SJSA1 (cell line): ENCODE measurements around the gene PMVK. TPM values are rescaled to one million over a fixed set of nuclear protein-coding genes. Genes with fewer than 3 reads are reported as not detected.

Source experiments
- DNase-seq, 2 experiments: peaks; one replicate each; pipeline ENCODE4 v3.0.0-alpha.2; 2015 to 2020; ENCODE audit warnings: low spot score in 2 of 2, low read depth in 1 of 2
- H3K27ac ChIP-seq: fragments of 250-450 bp; sonication (Bioruptor Pico); 2 replicates; pipeline ENCODE4 v1.5.1; 2020; ENCODE audit warnings: mild to moderate bottlenecking, moderate library complexity
- H3K27me3 ChIP-seq: fragments of 250-450 bp; sonication (Bioruptor Pico); replicated peaks from 2 replicates; pipeline ENCODE4 v1.5.1; 2020; ENCODE audit warnings: mild to moderate bottlenecking, moderate library complexity
- H3K36me3 ChIP-seq: fragments of 250-450 bp; sonication (Bioruptor Pico); 2 replicates; pipeline ENCODE4 v1.5.1; 2020; ENCODE audit warnings: mild to moderate bottlenecking
- H3K4me1 ChIP-seq: fragments of 250-450 bp; sonication (Bioruptor Pico); replicated peaks from 2 replicates; pipeline ENCODE4 v1.6.1; 2021; ENCODE audit warnings: mild to moderate bottlenecking
- H3K4me3 ChIP-seq: fragments of 250-450 bp; sonication (Bioruptor Pico); 2 replicates; pipeline ENCODE4 v1.5.1; 2020; ENCODE audit warnings: mild to moderate bottlenecking
- H3K9me3 ChIP-seq: fragments of 250-450 bp; sonication (Bioruptor Pico); replicated peaks from 2 replicates; pipeline ENCODE4 v1.5.1; 2020; ENCODE audit warnings: mild to moderate bottlenecking
- total RNA-seq: library from RNA; depleted of rRNA; stranded (reverse); fragments of >200 nt; shearing (Covaris generic); gene quantifications from 2 replicates; pipeline ENCODE4 v1.2.3, GENCODE V29; 2014

The PMVK gene
- total RNA-seq, 1 experiment from 2014 or later: 4.7 TPM

- H3K9me3 ChIP-seq: peaks cover 6% of the 10 kb centered on the region
- H3K4me3 ChIP-seq: peak overlapping the region; percentile 97
- H3K4me1 ChIP-seq: peaks cover 29% of the 10 kb centered on the region
- H3K36me3 ChIP-seq: peaks cover 66% of the 10 kb centered on the region
- H3K27me3 ChIP-seq: no peaks in the 10 kb centered on the region
- no peak for DNase-seq
- H3K27ac ChIP-seq: no peak overlapping the region
These were observed 24.1 kb upstream of the PMVK start for GRCh38 chr1:154960446-154961136.

- no peak for DNase-seq
These were observed 22.9 kb upstream of the PMVK start for GRCh38 chr1:154959426-154959780.

GRCh38 chr1:154958681-154959425 lies 22.3 kb upstream of the PMVK start:
- H3K4me3 ChIP-seq: no peak overlapping the region
- H3K27me3 ChIP-seq: no peaks in the 10 kb centered on the region
- no peak overlapping the region for H3K27ac ChIP-seq
- H3K36me3 ChIP-seq: peaks cover 49% of the 10 kb centered on the region
- H3K4me1 ChIP-seq: peaks cover 34% of the 10 kb centered on the region
- H3K9me3 ChIP-seq: peaks cover 6% of the 10 kb centered on the region
- no peak for DNase-seq

More at GRCh38 chr1:154959426-154959780, 22.9 kb upstream of the PMVK start:
- peaks cover 6% of the 10 kb centered on the region for H3K9me3 ChIP-seq
- H3K27ac ChIP-seq: no peak overlapping the region
- H3K27me3 ChIP-seq: no peaks in the 10 kb centered on the region
- peaks cover 54% of the 10 kb centered on the region for H3K36me3 ChIP-seq
- H3K4me3 ChIP-seq: no peak overlapping the region
- H3K4me1 ChIP-seq: peaks cover 34% of the 10 kb centered on the region

GRCh38 chr1:154958036-154958435 lies 21.5 kb upstream of the PMVK start:
- Histone ChIP-seq H3K9me3 (peaks cover 6% of the 10 kb centered on the region), H3K36me3 (peaks cover 41% of the 10 kb centered on the region), H3K4me3 (no peak overlapping the region), H3K4me1 (peaks cover 33% of the 10 kb centered on the region), H3K27me3 (no peaks in the 10 kb centered on the region), H3K27ac (no peak overlapping the region)
- DNase-seq: no peak

GRCh38 chr1:154957091-154957657 lies 20.7 kb upstream of the PMVK start:
- Histone ChIP-seq H3K4me3 (no peak overlapping the region), H3K4me1 (peaks cover 26% of the 10 kb centered on the region), H3K36me3 (peaks cover 32% of the 10 kb centered on the region), H3K27me3 (no peaks in the 10 kb centered on the region), H3K27ac (no peak overlapping the region), H3K9me3 (peaks cover 6% of the 10 kb centered on the region)
- no peak for DNase-seq

- Histone ChIP-seq H3K36me3 (peaks cover 26% of the 10 kb centered on the region), H3K27ac (no peak overlapping the region), H3K4me3 (peak overlapping the region; percentile 34), H3K4me1 (peaks cover 20% of the 10 kb centered on the region), H3K9me3 (peaks cover 3% of the 10 kb centered on the region), H3K27me3 (no peaks in the 10 kb centered on the region)
- DNase-seq: no peak
These were observed 20.0 kb upstream of the PMVK start for GRCh38 chr1:154956544-154956941.

- peaks cover 23% of the 10 kb centered on the region for H3K36me3 ChIP-seq
- peak; percentile 72 to 92 for DNase-seq
- H3K4me3 ChIP-seq: peak within 1 kb of the TSS; percentile 34
- H3K27me3 ChIP-seq: no peaks in the 10 kb centered on the region
- H3K4me1 ChIP-seq: peaks cover 16% of the 10 kb centered on the region
- H3K9me3 ChIP-seq: no peaks in the 10 kb centered on the region
- H3K27ac ChIP-seq: peak within 1 kb of the TSS; percentile 4
These were observed 19.4 kb upstream of the PMVK start, which contains the start of gene PBXIP1 for GRCh38 chr1:154955718-154956543. Gene PBXIP1 (minus strand): TSS chr1:154956099. CDS start chr1:154953721, 2,378 bp downstream.

GRCh38 chr1:154955039-154955717 lies 18.7 kb upstream of the PMVK start:
- H3K27ac ChIP-seq: peak overlapping the region; percentile 4
- H3K4me3 ChIP-seq: peak overlapping the region; percentile 34
- H3K36me3 ChIP-seq: peaks cover 21% of the 10 kb centered on the region
- peaks cover 11% of the 10 kb centered on the region for H3K4me1 ChIP-seq
- DNase-seq: no peak
- H3K27me3 ChIP-seq: no peaks in the 10 kb centered on the region
- H3K9me3 ChIP-seq: no peaks in the 10 kb centered on the region

- Histone ChIP-seq H3K36me3 (peaks cover 17% of the 10 kb centered on the region), H3K4me3 (no peak overlapping the region), H3K4me1 (peaks cover 11% of the 10 kb centered on the region), H3K27ac (no peak overlapping the region), H3K9me3 (no peaks in the 10 kb centered on the region), H3K27me3 (no peaks in the 10 kb centered on the region)
- DNase-seq: no peak
These were observed 18.0 kb upstream of the PMVK start for GRCh38 chr1:154954541-154954940.

GRCh38 chr1:154953611-154954038 lies 17.1 kb upstream of the PMVK start:
- DNase-seq: no peak

GRCh38 chr1:154952664-154953063 lies 16.1 kb upstream of the PMVK start:
- Histone ChIP-seq H3K4me1 (peaks cover 11% of the 10 kb centered on the region), H3K27me3 (no peaks in the 10 kb centered on the region)

More at GRCh38 chr1:154953611-154954038, 17.1 kb upstream of the PMVK start:
- peaks cover 11% of the 10 kb centered on the region for H3K4me1 ChIP-seq
- no peak overlapping the region for H3K27ac ChIP-seq
- H3K9me3 ChIP-seq: no peaks in the 10 kb centered on the region
- H3K36me3 ChIP-seq: peaks cover 8% of the 10 kb centered on the region
- no peaks in the 10 kb centered on the region for H3K27me3 ChIP-seq
- H3K4me3 ChIP-seq: no peak overlapping the region

GRCh38 chr1:154951901-154952657 lies 15.6 kb upstream of the PMVK start:
- no peak overlapping the region for H3K27ac ChIP-seq
- peaks cover 11% of the 10 kb centered on the region for H3K4me1 ChIP-seq
- no peaks in the 10 kb centered on the region for H3K36me3 ChIP-seq
- no peaks in the 10 kb centered on the region for H3K27me3 ChIP-seq
- no peaks in the 10 kb centered on the region for H3K9me3 ChIP-seq
- DNase-seq: no peak
- H3K4me3 ChIP-seq: no peak overlapping the region

More at GRCh38 chr1:154952664-154953063, 16.1 kb upstream of the PMVK start:
- Histone ChIP-seq H3K27ac (no peak overlapping the region), H3K9me3 (no peaks in the 10 kb centered on the region), H3K4me3 (no peak overlapping the region), H3K36me3 (no peaks in the 10 kb centered on the region; the same call in 1 of the 2 replicates)
- DNase-seq: no peak
